Upper lobe of left lung (tissue), 4 donors: ENCODE measurements around the gene SLC35B2.

ENCODE experiments used
- CTCF ChIP-seq, 6 experiments: fragments of 450-650 bp in 4 of 6; fragments of 200-600 bp in 2 of 6; sonication (generic) in 2 of 6; IDR thresholded peaks; one replicate each; pipeline ENCODE4 v1.5.1; 2016 to 2019; ENCODE audit warnings: antibody characterized with exemption in 6 of 6
- EP300 ChIP-seq, 4 donors: sonication (generic); formaldehyde crosslinking; IDR thresholded peaks; one replicate each; pipeline ENCODE4 v1.5.1; 2017; ENCODE audit warnings: antibody characterized with exemption in 4 of 4, control low read depth in 2 of 4

- TF ChIP-seq CTCF (IDR thresholded peaks at IDR 0.05): no peak
- no peak for TF ChIP-seq EP300 (IDR thresholded peaks at IDR 0.05)
Measured at GRCh38 chr6:44211284-44211683, 46.0 kb downstream of the SLC35B2 start.
